Kidney epithelial cell (primary cell): ENCODE results near the gene KIF18B. TPM values are rescaled to one million over a fixed set of nuclear protein-coding genes. Genes with fewer than 3 reads are reported as not detected.
A peak's percentile ranks its signal among the peaks of the same experiment; 100 is the strongest.

ENCODE experiments used
- DNase-seq: peaks from one replicate; pipeline ENCODE4 v3.0.0-alpha.2; 2010; ENCODE audit warnings: low read depth
- H3K27me3 ChIP-seq: 2 replicates; pipeline ENCODE4 v1.6.0; 2011; ENCODE audit warnings: low read length; ENCODE audit not compliant: control insufficient read depth, insufficient read depth
- H3K36me3 ChIP-seq: 2 replicates; pipeline ENCODE4 v1.5.1; 2011; ENCODE audit warnings: low read length; ENCODE audit not compliant: control insufficient read depth, insufficient read depth
- H3K4me3 ChIP-seq: 2 replicates; pipeline ENCODE4 v1.5.1; 2011; ENCODE audit warnings: low read depth, mild to moderate bottlenecking, control low read depth, low read length
- CTCF ChIP-seq: IDR thresholded peaks from 2 replicates; pipeline ENCODE4 v1.5.1; 2011; ENCODE audit warnings: mild to moderate bottlenecking, moderate library complexity, low read length, control low read depth, inconsistent platforms; ENCODE audit not compliant: insufficient read depth, poor library complexity, severe bottlenecking
- total RNA-seq: library from RNA; depleted of rRNA; stranded (reverse); fragments of >200 nt; gene quantifications from 2 replicates; pipeline ENCODE4 v1.2.3, GENCODE V29; 2015

The KIF18B gene
- total RNA-seq, 1 donor from 2014 or later = 1.4 TPM

GRCh38 chr17:44912763-44913544, 34.6 kb downstream of the KIF18B start:
- H3K27me3 ChIP-seq = peaks cover 5% of the 10 kb centered on the region
- H3K4me3 ChIP-seq = no peak overlapping the region
- H3K36me3 ChIP-seq = no peaks in the 10 kb centered on the region
- no peak for TF ChIP-seq CTCF
- DNase-seq = no peak

GRCh38 chr17:44911133-44912001, 36.2 kb downstream of the KIF18B start:
- peak; percentile 76 for TF ChIP-seq CTCF
- Histone ChIP-seq H3K4me3 (no peak overlapping the region), H3K27me3 (peaks cover 5% of the 10 kb centered on the region), H3K36me3 (no peaks in the 10 kb centered on the region)
- DNase-seq = no peak

GRCh38 chr17:44910231-44911106, 37.1 kb downstream of the KIF18B start:
- DNase-seq = no peak
- Histone ChIP-seq H3K36me3 (no peaks in the 10 kb centered on the region), H3K4me3 (no peak overlapping the region), H3K27me3 (peaks cover 5% of the 10 kb centered on the region)
- TF ChIP-seq CTCF = no peak

GRCh38 chr17:44909681-44910144, 37.9 kb downstream of the KIF18B start:
- Histone ChIP-seq H3K27me3 (peaks cover 5% of the 10 kb centered on the region), H3K36me3 (no peaks in the 10 kb centered on the region), H3K4me3 (no peak overlapping the region)
- DNase-seq = peak; percentile 55
- TF ChIP-seq CTCF = no peak

GRCh38 chr17:44908761-44909326, 38.7 kb downstream of the KIF18B start:
- TF ChIP-seq CTCF = no peak
- H3K27me3 ChIP-seq = peaks cover 2% of the 10 kb centered on the region
- DNase-seq = no peak
- H3K36me3 ChIP-seq = no peaks in the 10 kb centered on the region
- H3K4me3 ChIP-seq = no peak overlapping the region
